Kidney (tissue), 14 donors: Measurements from ENCODE around the gene ESAM. TPM values are rescaled to one million over a fixed set of nuclear protein-coding genes. Genes with fewer than 3 reads are reported as not detected.

Source experiments
- DNase-seq, 5 donors: peaks; one replicate each; pipeline ENCODE4 v3.0.0-alpha.2; 2013 to 2020
- FAIRE-seq: peaks from 2 replicates; lab custom pipeline; 2012; peaks lifted over from hg19 to GRCh38; lab: Jason Lieb, UNC
- H3K27ac ChIP-seq, 2 donors: one replicate each; pipeline ENCODE4 v1.7.0; 2013; ENCODE audit warnings: low read depth in 2 of 2, low read length in 2 of 2, inconsistent platforms in 1 of 2
- H3K27me3 ChIP-seq: one replicate; pipeline ENCODE4 v1.7.1; 2013; ENCODE audit warnings: low read length, inconsistent platforms; ENCODE audit not compliant: control insufficient read depth, insufficient read depth
- H3K36me3 ChIP-seq, 3 donors: one replicate each; pipeline versions ENCODE4 v1.7.0 to v1.7.1; 2013; ENCODE audit warnings: low read length in 3 of 3, control low read depth in 1 of 3, inconsistent platforms in 1 of 3; ENCODE audit not compliant: insufficient read depth in 3 of 3, control insufficient read depth in 2 of 3
- H3K4me1 ChIP-seq, 3 donors: one replicate each; pipeline versions ENCODE4 v1.7.0 to v1.7.1; 2013; ENCODE audit warnings: low read length in 3 of 3, inconsistent platforms in 1 of 3, low read depth in 1 of 3; ENCODE audit not compliant: control insufficient read depth in 2 of 3, insufficient read depth in 2 of 3
- H3K4me3 ChIP-seq, 3 donors: one replicate each; pipeline versions ENCODE4 v1.7.0 to v1.8.1; 2013; ENCODE audit warnings: low read length in 3 of 3, control low read depth in 1 of 3, inconsistent platforms in 1 of 3
- H3K9ac ChIP-seq, 3 donors: one replicate each; pipeline versions ENCODE4 v1.7.0 to v1.7.1; 2013; ENCODE audit warnings: low read length in 3 of 3, control low read depth in 1 of 3, inconsistent platforms in 1 of 3
- H3K9me3 ChIP-seq, 3 donors: one replicate each; pipeline versions ENCODE4 v1.7.0 to v1.7.1; 2013; ENCODE audit warnings: low read length in 3 of 3, control low read depth in 1 of 3, inconsistent platforms in 1 of 3; ENCODE audit not compliant: control insufficient read depth in 2 of 3, insufficient read depth in 1 of 3
- intact Hi-C: fragments of 100-400 bp; cut with DNase I; formaldehyde crosslinking; loops from one replicate; pipeline ENCODE4 v1.11.1; 2022
- polyA plus RNA-seq: library from polyadenylated mRNA; stranded (reverse); fragments of 350-450 nt; fragmentation: Illumina TruSeq; extraction: RNeasy Lipid Tissue Mini Kit (QIAGEN cat#74804); gene quantifications from one replicate; pipeline ENCODE4 v1.2.3, GENCODE V29; 2014; ENCODE audit warnings: low read depth, low replicate concordance; ENCODE audit not compliant: insufficient read depth
- total RNA-seq: library from RNA; stranded (reverse); fragmentation: NEBNext Ultra II Directional; extraction: Animal tissue kit (Norgen Biotek cat#: 25700); gene quantifications from one replicate; pipeline ENCODE4 v1.2.1, GENCODE V29; 2021
- TF ChIP-seq, protein P1 (sequence below): IDR thresholded peaks from 3 replicates; pipeline ENCODE4 v1.5.1; 2012; ENCODE audit warnings: mild to moderate bottlenecking, moderate library complexity, borderline replicate concordance; ENCODE audit not compliant: insufficient read depth; ENCODE audit errors: extremely low read depth
- donor health status: control.
- donor health status: control.
- donor health status: control.
- donor health status: control.
- donor health status: control.
- donor health status: DM: yes; HTN: yes; CAD: no.
- donor health status: Normal renal cell carcinoma (clear cell type).

The ESAM gene
- total and polyA plus RNA-seq, 2 donors from 2014 or later: 63.0 to 85.8 TPM

DNA sequence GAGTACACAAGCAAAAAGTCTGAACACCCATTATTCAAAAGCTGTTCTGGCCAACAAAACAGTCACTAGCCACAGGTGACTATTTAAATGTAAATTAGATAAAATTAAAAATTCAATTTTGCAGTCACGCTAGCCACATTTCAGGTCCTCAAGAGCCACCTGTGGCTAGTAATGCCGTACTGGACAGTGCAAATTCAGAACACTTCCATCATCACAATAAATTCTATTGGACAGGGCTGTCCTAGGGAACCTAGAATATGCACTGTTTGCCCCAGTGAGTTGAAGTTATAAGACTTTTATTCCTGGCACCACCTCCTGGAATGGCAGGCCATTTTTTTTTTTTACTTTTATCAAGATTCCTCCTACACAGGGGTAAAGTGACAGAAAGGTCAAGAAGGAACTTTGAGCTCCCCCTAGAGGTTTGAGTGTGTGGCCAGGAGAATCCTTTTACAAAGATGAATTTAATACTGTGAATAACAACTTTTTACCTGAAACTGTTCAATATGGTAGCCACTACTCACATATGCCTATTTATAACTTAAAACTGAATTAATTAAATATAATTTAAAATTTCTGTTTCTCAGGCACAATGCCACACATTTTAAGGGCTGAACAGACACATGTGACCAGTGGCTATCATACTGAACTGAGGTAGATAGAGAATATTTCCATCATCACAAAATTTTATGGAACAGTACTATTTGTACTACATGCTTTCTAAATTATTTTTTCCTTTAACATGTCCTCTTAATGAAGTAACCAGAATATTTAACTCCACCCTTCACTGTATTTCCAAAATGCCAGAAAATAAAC is 31.6 kb upstream of the ESAM start:
- TF ChIP-seq, protein P1, sequence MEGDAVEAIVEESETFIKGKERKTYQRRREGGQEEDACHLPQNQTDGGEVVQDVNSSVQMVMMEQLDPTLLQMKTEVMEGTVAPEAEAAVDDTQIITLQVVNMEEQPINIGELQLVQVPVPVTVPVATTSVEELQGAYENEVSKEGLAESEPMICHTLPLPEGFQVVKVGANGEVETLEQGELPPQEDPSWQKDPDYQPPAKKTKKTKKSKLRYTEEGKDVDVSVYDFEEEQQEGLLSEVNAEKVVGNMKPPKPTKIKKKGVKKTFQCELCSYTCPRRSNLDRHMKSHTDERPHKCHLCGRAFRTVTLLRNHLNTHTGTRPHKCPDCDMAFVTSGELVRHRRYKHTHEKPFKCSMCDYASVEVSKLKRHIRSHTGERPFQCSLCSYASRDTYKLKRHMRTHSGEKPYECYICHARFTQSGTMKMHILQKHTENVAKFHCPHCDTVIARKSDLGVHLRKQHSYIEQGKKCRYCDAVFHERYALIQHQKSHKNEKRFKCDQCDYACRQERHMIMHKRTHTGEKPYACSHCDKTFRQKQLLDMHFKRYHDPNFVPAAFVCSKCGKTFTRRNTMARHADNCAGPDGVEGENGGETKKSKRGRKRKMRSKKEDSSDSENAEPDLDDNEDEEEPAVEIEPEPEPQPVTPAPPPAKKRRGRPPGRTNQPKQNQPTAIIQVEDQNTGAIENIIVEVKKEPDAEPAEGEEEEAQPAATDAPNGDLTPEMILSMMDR: peak; percentile 62
- Histone ChIP-seq H3K4me1 (peaks cover 0 to 5% (median 2%) of the 10 kb centered on the region in 3 donors), H3K4me3 (no peak overlapping the region), H3K27ac (no peak overlapping the region), H3K9me3 (no peaks in the 10 kb centered on the region), H3K36me3 (no peaks in the 10 kb centered on the region), H3K9ac (no peak overlapping the region), H3K27me3 (no peaks in the 10 kb centered on the region)
- intact Hi-C loops: no loop called here
- FAIRE-seq (no peak), DNase-seq (peak in 2 of 5 donors; percentile 65 to 80)

DNA sequence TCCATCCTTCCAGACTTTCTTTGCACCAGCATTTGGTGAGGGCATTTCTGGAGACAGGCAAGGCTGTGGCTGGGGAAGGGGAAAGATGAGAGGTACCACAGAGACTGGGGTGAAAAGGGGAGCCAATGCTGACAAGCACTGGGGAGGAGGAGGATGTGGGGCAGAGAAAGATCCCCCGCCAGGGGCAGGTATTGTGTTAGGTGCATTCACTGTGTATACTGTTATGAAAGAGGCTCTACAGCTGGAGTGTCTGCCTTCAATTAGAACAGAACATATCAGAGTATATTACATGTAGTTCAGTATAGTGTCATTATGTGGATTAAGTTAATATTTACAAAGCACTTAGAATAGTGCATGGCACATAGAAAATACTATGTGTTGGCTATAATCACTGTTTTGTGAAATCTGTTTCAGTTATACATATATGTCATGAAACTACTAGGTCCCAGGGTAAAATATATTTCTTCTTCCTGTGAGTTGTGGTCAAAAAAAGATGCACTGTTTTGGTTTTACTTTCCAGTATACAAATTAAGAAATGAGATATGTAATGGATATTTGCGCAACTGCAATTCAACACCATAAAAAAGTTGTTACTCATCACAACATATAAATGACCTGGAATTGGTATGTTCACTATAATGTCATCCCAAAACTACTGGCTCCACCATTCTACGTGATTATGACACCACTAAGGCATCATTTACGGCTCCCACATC is 29.7 kb upstream of the ESAM start:
- H3K4me3 ChIP-seq: no peak overlapping the region
- H3K9me3 ChIP-seq: no peaks in the 10 kb centered on the region
- peaks cover 0 to 3% (median 0%) of the 10 kb centered on the region in 3 donors for H3K4me1 ChIP-seq
- no peak for FAIRE-seq
- TF ChIP-seq, protein P1: no peak
- no peaks in the 10 kb centered on the region for H3K27me3 ChIP-seq
- no peak for DNase-seq
- intact Hi-C loops: no loop called here
- H3K9ac ChIP-seq: no peak overlapping the region
- no peaks in the 10 kb centered on the region for H3K36me3 ChIP-seq
- H3K27ac ChIP-seq: no peak overlapping the region

DNA sequence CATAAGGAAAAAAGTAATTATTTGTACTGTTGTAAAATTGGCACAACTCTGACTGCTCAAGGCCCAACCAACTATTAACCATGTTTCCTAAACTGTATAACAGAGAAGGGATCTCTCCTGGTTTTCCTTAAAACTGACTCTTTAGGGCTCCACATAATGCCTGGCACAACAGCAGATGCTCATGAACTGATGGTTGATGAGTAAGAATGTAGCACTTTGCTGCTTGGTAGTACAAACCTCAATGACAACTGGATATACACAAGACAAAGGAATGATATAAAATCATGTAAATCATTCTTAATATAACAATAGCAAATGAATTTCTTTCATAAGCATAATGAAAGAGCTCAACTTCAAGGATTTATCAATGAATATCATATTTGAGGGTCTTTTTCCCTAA is 26.4 kb upstream of the ESAM start:
- H3K9me3 ChIP-seq: no peaks in the 10 kb centered on the region

More for the DNA sequence above, 26.4 kb upstream of the ESAM start:
- FAIRE-seq: no peak
- Histone ChIP-seq H3K27ac (no peak overlapping the region), H3K27me3 (no peaks in the 10 kb centered on the region), H3K36me3 (no peaks in the 10 kb centered on the region), H3K4me3 (no peak overlapping the region), H3K4me1 (peaks cover 0 to 3% (median 0%) of the 10 kb centered on the region in 3 donors), H3K9ac (no peak overlapping the region)
- intact Hi-C loops: no loop called here
- TF ChIP-seq, protein P1: no peak
- DNase-seq: no peak
